Activated CD4-positive, alpha-beta T cell treated with anti-CD3 and anti-CD28 coated beads, Interleukin-10, Interleukin-2, amounts not matched to agents 100 ng/mL and 50 ng/mL, durations not matched to agents 16 hours and 8 hours (primary cell): ENCODE results near the gene VWA5A.

Experiments
- DNase-seq: peaks from one replicate; pipeline ENCODE4 v3.0.0-alpha.2; 2020

Gene VWA5A, protein sequence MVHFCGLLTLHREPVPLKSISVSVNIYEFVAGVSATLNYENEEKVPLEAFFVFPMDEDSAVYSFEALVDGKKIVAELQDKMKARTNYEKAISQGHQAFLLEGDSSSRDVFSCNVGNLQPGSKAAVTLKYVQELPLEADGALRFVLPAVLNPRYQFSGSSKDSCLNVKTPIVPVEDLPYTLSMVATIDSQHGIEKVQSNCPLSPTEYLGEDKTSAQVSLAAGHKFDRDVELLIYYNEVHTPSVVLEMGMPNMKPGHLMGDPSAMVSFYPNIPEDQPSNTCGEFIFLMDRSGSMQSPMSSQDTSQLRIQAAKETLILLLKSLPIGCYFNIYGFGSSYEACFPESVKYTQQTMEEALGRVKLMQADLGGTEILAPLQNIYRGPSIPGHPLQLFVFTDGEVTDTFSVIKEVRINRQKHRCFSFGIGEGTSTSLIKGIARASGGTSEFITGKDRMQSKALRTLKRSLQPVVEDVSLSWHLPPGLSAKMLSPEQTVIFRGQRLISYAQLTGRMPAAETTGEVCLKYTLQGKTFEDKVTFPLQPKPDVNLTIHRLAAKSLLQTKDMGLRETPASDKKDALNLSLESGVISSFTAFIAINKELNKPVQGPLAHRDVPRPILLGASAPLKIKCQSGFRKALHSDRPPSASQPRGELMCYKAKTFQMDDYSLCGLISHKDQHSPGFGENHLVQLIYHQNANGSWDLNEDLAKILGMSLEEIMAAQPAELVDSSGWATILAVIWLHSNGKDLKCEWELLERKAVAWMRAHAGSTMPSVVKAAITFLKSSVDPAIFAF

DNA sequence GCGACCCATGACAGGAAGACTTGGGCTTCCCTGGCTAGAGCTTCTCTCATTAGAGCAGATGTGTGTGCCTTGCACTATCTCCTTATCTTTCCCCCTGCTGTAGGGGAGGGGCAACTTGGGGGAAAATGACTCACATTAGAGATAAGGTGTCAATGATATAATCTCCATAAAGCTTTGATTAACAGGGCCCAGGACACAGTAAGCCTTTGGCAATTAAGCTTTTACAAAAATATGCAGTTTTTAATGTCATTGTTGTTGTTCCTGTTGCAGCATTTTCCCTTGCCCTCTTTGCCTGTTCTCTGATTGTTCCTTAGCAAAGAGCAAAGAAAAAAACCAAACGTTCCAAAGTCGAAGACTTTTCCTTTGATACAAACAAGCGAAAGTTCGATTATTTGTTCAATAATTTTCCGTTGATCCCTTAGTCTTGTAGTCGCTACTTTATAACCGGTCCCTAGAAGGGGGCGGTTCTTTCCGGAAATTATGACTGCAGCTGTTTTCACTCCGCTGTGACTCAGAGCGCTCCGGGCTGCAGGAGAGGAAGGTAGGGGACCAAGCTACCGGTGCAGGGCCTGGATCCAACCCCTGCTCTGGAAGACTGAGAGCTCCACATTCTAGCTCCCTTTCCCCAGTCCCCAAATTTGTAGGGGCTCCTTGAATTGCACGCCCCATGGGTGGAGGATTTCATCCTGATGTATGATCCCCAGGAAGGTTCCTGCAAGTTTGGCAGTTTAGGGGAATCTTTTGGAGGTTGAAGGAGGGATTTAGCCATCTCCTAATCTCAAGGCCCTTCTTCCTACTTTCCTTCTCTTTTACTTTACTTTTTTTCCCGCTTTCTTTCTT lies at the start of gene VWA5A:
Gene VWA5A, plus strand, starts transcription at position 509 of the 840 bp plus-strand sequence. CDS start 2,062 bp downstream, outside the sequence.
- peak; percentile 91 for DNase-seq

DNA sequence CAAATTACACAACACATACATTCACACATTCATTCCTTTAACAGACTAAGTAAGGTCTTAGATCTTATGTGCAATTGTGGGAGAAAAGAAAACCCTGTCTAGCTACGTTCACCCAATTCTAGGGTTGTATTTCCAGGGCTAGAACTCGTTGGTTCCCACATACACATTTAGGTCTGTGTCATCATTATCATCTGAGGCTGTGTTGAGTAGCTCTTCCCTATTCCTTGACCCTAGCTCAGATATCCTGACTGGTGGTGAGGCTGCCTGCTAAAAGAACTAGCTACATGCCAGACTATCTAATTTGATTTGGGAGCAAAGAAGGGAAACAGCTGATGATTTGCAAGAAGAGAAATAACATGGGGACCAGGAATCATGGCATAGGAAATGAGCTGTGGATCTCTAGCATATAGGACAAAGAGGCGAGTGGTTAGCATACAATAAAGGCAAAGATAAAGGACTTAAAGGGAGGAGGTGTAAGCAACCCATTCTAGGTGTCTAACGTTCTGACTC lies 46.6 kb upstream of the VWA5A start:
- DNase-seq: no peak

DNA sequence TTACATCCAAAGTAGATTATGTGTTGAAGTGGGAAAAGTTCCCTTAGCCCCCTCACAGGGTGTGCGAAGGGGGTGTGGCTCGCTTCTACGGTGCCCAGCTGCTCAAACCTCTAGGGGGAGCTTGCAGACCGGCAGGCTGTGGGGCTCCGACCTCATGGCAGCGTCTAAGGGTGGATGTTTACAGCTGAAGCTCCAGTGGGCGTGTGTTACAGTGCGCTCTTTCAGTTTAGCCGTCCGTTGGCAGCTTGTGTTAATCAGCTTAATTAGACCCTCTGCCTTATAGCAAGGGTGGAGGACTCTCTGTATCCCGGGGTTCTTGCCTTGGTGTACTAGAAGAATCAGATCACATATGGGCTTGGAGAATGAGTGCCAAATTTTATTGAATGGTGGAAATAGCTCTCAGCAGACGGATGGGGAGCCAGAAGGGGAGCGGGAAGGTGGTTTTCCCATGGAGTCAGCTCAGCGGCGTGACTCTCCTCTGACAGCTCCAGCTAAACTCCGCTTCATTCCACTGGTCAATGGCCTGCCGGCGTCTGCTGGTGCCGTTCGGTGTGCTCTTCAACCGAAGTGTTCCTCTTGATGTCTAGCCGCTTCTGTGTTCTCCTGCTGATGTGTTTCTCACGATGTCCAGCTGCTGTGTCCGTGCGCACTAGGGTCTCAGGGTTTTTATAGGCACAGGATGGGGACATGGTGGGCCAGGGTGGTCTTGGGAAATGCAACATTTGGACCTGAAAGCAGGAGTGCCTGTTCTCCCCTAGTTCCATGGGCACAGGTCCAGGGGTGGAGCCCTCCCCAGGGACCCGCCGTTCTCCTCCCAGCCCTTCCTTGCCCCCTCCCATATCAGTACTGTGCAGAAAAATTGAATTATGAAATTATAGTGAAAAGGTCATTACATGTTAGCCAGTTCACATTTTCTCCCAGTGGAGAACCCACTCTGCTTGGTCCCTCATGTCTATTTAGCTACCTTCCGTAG lies 45.5 kb upstream of the VWA5A start:
- DNase-seq: peak; percentile 75

DNA sequence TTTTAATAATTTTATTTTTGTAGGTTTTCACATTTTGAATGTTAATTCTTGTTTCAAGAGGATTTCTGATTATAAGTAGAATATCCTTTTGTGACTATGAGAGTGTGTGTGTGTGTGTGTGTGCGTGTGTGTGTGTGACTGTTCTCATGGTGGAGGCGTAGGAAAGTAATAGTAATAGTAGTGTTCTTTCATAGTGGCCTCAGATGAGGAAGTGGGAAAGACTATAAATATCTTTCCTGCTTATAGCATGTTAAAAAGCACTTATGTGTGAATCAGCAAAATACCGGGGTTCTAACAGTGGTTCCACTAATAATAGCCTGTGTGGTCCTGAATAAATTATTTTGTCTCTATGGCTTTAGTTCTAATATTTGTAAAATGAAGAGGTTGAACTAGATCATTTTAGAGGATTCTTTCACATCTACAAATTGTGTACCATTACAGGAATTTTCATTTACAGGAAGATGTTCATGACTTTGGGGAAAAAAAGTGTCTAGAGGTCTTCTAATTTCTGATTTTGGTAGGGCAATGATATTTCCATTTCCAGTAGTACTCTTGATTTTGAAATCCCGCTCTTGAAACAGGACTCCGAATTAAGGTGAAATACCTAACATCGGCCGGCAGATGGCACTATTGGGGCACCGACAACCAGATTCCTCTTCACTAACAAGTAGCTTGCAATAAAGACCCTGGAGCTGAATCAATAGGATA lies 44.2 kb upstream of the VWA5A start:
- peak; percentile 76 for DNase-seq

DNA sequence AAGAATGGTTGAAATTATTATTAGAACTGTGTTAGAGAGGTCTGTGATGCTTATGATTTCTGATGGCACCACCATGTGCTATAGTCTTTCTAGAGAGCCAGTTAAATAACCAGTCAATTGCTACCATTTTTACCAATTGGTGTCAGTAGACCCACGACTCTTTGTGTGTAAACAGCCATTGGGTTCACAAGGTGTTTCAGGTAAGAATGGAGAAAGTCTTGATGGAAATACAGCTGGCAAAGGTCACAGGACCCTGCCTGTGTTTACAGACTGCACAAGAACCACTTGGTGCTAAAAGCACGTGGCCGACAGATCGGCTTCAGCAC lies 43.7 kb upstream of the VWA5A start:
- no peak for DNase-seq

DNA sequence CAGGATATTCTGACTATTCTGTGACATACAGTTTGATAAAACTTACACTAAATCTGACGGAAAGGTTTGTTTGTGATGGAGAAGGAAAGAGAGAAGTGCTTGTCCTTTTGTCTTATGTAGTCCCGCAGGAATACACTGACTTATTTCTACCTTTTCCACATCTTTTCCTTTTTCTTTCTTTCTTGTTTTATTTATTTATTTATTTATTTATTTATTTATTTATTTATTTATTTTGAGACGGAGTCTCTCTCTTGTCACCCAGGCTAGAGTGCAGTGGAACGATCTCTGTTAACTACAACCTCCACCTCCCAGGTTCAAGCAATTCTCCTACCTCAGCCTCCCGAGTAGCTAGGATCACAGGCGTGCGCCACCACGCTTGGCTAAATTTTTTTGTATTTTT lies 43.1 kb upstream of the VWA5A start:
- no peak for DNase-seq

DNA sequence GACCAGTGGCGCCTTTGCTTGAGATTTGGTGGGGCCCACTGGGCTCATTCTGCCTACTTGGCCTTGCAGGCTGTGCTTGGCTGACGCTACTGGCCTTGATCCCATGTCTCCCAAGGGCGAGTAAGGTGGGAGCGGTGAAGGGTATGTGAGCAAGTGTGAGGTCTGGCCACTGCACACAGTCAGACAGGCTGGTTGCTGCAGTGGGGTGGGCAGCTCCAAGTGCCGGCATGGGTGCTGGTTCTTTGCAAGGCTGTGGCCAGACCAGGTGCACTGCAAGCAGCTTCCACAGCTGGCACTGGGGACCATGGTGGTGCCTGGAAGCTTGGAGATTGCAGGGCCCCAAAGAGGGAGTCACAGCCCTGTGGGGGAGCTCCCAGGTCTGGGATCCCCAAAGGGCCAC lies 40.7 kb upstream of the VWA5A start:
- DNase-seq: no peak

DNA sequence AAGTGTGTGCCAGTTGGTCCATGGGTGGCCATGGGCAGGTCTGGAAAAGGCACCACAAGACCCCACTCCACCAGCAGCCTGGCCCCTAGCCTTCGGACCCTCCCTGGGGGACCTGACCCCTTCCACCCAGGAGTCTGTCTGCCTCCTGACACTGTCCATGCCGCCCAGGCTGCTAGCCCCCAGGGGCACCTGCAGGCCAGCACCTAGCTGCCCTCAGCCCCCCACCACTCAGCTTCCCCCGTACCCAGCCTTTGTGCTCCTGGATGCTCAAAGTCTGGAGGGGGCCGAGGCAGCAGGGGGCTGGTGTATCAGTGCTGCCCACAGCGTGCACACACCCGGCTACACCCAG lies 39.8 kb upstream of the VWA5A start:
- no peak for DNase-seq

DNA sequence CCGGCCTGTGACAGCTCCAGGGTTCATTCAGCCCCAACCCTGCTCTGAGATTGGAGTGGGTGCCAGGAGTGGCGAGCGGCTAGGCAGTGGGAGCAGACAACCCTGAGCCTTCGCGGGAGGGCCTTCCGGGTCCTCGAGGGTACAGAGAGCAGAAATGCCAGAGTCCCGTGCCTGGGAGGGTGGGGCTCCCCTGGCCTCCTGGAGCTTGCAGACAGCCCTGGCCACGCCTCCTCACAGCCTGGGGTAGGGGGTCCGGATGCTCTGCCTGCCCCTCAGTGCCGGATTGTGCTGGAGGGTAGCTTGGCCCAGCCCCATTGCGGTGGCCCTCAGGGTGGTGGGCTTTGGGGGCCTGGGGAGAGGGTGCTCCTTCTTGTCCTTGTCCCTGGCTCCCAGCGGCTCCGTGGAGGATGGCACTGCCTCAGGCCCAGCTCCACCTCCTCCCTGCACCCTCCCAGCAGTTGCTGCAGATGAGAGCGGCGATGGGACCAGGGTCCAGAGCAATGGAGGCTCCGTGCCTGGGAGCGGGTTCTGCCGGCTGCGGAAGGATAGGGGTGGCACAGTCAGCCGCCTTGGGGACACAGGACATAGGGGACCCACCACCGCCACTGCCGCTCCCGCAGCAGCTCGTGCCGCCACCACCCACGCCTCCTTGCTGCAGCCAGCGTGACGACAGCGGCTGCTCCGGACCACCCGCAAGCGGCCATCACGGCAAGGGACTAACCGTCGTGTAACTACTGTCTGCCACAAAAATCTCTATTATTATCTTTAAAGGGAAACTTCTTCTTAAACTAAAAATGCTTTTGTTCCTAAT lies 39.2 kb upstream of the VWA5A start:
- DNase-seq: peak; percentile 9

DNA sequence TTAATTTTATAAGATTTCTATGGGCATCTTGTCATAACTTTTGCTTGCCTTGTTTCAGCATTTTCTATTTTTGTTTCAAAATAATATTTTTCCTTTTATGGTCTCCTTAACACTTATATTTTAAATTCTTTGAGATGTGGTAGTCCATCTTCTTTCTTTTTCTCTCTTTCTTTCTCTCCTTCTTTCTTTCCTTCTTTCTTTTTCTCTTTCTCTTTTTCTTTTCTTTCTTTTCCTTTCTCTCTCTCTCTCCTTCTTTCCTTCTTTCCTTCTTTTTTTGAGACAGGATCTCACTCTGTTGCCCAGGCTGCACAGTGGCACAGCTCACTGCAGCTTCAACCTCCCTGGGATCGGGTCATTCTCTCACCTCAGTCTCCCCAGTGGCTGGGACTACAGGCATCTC lies 38.0 kb upstream of the VWA5A start:
- no peak for DNase-seq

DNA sequence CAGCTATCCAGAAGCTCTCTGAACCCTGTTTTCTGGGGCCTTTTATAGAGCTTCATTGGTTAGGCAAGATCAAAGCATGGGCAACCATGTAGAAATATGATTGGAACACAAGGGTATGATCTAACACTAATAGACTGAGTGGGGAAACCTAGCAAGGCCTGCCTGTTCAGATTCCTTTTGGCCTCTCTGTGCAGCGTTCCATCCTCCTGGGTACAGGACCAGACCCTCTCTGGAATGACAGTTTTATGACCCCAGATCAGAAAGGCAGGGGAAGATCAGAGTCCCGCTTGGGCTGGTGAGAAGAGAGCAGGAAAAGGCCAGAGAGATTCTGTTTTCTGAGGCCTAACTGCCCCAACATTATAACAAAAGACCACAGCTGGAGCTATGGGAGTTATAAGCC lies 36.7 kb upstream of the VWA5A start:
- DNase-seq: no peak

DNA sequence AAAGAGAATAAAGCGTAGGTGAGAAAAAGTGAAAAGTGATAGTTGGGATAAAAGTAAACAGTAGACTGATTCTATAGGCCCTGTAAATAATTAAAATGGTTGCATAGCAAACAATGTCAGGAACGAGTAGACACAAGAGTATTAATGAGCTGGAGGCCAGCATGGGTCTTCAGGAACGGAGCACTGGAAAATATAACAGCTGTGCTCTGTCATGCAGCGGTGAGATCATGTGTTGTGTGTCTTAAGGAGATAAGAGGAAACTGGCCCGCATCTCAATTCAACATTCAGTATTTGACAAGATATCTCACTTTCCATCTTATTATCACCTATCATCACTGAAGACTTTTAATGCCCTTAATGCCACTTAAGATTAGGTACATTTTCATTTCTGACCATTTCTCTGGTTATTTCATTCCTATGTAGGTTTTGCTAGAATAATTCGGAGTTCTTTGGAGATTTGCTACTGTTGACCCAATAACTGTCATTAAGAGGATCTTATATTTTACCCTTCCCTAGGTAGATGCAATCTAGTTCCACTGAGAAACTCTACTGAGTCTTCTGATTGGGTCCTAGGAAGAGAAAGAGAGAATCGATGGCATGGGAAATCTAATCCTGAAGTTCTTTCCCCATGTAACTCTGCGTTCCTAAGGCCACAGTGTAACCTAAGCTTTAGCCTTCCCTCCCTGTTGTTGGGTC lies 35.5 kb upstream of the VWA5A start:
- no peak for DNase-seq

DNA sequence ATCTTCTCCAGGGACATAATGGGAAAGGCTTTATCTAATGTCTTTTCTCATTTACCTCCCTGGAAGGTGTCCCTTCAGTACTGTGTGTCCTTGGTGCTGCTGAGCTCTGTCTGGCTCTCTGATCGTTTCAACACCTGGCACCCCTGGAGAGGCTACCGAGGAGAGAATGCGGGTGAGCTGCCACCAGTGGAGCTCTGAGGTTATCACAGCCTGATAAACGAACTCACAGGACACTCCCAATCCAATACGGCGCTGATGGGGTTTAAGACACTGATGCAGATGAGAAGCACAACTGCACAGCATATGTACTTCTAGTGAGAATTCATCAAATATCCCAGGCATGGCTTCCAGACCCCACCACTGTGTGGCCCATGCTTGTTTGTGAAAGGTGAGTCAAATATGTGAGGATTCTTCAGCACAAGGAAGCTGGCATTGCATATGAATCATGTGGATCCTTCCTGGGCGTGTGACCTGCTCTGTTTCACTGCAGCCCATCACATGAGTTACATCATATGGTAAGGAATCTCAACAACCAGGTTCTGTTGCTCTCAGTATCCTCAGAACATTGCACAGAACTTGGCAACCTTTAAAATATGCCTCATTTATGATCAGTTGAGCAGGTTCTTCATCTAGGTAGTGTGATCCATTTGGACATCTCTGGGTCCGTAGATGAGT lies 34.8 kb upstream of the VWA5A start:
- no peak for DNase-seq

DNA sequence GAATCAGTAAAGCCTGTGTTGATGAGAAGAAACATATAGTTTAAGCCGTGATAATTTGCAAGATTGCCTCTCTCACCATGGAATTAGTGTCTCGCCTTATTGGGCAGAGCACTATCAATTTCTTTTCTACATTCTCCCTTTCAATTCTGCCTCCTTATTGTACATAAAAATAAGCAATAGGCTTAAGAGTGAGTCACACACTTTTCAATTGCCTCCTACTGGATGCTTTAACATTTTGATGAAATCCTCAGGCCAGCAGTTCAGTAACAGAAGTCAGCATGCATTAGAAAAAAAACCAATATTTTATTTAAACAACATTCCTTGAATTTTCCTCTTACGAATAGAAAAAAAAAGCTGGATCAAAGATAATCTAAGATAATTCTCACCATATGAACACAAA lies 33.8 kb upstream of the VWA5A start:
- no peak for DNase-seq

DNA sequence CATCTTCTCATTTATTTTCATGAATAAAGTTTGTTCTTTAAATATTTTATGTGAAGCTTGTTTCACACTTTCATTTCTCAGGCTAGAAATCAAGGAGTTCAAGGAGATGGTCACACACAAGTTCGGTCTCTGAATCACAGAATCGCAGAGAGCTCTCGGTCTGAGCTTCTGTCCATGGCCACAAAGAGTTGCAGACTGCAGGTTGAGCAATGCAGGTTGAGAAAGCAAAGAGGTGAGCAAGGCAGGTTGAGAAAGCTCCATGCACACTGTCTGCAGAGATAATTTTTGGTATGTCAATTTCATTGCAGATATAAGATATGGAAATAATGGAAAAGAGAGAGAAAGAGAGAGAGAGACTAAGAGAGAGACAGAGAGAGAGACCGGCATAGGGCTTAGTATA lies 32.9 kb upstream of the VWA5A start:
- no peak for DNase-seq

DNA sequence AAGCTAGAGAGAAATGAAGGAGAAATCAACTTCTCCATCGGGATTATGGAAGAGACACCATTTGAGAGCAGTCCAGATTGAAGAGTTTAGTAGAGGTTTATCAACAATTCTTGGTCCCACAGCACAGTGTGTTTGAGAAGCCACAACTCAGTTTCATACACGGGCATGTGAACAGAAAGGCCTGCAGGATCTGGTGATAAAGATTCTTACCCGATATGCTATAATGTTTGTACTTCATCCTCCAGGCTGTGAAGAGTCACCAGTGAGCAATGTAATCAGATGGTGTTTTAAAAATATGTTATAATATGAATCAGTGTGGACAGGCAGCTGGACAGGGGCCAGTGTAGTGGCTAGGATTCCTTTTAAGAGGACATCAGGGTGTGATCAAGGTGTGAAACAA lies 29.7 kb upstream of the VWA5A start:
- no peak for DNase-seq

DNA sequence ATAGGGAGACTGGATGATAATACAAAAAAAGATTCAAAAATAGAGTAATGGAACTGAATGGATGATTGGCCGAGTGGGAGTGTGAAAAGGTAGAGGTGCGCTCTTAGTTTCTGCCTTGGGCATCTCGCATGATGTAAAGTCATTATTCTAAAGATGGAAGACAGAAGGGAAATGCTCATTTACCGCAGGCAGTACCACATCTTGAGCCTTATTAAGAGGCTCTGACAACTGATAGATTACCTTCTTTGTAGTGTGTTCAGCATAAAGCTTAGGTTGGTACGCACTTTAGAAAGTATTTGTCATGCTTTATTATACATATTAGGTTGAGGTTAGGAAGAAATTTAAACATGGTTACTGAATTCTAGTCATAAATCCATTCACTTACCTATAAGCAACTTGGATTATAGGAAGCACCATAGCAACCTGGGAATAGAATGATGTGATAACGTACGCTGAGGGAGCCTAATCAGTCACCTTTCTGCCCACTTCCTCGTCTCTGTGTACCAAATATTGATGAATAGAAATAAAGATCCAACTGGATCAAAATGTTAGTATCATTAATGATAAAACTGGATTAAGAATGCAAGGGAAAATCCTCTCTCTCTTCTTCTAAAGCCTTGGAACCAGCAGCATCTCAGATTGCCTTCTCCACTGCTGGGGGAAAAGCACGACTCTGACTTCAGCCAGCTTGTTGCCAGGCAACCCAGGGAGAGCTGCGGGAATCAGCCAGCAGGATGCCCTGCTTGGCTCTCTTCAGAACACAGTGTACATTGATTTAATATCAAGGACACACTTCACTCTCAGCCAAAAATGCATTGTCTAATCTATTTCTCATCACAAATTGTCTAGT lies 29.0 kb upstream of the VWA5A start:
- DNase-seq: no peak

DNA sequence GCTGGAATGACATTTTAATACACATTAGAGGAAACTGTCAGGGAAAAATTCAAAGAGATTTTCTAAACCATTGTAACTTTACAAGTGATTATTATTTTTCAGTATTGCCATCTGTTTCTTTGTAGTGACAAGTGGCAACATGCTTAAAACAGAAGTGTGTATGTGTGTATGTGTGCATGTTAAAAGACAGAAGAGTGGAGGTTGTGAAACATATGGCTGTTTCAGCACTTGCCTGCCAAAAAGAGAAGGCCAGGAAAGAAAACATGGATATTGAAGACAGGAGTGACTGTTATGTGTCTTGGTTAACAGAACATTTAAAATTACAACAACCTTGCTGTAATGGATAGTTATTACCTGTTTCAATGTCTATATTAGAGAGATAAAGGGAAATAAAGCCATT lies 24.3 kb upstream of the VWA5A start:
- DNase-seq: no peak
